Pulmonary artery endothelial cell (primary cell): Measurements from ENCODE around the gene SMIM17. TPM values are rescaled to one million over a fixed set of nuclear protein-coding genes. Genes with fewer than 3 reads are reported as not detected.

ENCODE experiments used
- DNase-seq: peaks from one replicate; pipeline ENCODE4 v3.0.0-alpha.2; 2011; ENCODE audit warnings: low read depth, low spot score
- total RNA-seq: library from RNA; depleted of rRNA; stranded (reverse); fragments of >200 nt; gene quantifications from 2 replicates; pipeline ENCODE4 v1.2.3, GENCODE V29; 2014

The SMIM17 gene
- 0.14 and 0.26 TPM in 2 replicates for total RNA-seq

DNA sequence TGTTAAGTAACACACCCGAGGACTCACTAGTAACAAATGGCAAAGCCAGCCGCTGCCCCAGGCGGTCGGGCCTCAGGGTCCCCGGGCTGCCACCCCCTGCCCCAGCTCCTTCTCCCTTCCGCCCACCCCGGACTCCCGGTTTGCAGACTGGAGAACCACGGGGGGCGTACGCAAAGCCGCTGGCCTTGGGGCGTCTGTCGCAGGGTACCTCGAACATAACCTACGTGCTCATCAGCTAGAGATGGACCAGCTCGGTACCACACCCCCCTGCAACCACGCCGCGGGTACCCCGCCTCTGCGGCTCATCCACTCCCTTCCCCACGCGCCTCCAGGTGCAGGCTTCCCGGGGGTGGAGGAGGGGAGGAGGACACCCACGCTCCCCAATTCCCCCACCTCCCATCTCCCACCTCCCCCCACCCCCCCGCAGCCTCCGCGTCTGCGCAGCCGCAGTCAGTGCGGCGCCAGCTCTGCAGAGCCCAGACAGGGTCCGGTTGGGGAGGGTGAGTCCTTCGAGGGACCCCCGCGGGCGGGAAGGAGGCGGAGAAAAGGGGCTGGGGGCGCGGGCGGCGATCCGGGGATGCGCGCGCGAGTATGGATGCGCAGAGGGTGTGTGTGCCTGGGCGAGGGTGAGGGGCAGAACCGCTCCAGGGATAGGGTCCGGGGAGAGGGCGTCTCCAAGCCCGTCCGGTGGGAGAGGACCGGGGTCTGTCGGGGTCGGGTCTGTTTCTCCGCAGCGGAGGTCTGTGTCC is at the start of gene SMIM17:
SMIM17 (plus strand) TSS at position 449 of the 749 bp plus-strand sequence. CDS start 2,509 bp downstream, outside the sequence.
- DNase-seq = no peak

DNA sequence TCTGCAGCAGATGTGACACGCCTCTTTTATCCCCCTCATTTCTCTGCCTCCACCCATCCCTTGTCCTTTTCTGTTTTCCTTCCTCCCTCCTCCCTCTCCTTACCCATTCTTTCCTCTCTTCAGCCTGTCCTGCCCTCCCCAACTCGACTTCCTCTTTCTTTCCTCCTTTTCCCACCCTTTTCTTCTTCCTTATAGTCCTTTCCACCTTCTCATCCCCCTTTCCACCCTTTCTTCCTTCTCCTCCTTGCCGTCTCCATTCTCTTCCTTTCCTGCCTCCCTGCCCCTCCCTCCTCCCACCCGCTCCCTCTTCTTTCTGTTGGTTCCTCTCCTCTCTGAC is 48.5 kb upstream of the SMIM17 start:
- no peak for DNase-seq

DNA sequence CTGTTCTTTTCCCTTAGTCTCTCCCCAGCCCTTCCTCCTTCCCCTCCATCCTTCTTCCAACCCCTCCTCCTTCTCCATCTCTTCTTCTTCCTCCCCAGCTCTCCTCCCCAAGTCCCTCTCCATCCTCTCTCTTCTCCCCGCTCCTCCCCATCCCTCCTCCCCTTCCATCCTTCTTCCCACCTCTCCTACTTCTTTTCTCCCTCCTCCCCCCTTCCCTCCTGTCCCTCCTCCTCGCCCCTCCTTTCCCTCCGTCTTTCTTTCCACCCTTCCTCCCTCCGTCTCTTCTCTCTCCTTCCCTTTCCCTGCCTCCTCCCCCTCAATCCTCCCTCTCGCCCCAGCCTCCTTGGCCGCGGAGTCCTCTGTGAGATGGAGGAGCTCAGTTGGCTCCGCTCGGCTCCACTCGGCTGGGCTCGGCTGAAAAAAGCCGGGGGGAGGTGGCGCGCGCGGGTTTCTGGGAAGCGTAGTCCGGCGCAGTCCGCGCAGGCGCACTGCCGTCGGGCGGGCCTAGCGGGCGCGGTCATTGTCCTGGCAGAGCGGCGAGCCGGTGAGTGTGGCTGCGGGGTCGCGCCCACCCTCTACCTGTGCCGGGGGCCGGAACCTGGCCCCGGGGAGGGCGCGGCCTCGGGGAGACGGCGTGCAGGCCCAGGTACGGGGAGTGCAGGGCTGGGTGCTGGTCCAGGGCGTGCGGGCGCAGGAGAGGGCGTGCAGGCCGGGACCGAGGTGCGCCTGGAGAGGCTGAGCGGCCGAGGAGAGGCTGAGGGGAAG is 48.0 kb upstream of the SMIM17 start, which contains the start of gene ZNF71:
ZNF71 (plus strand) TSS at position 520 of the 765 bp plus-strand sequence. CDS start 6,257 bp downstream, outside the sequence.
- peak; percentile 43 for DNase-seq

DNA sequence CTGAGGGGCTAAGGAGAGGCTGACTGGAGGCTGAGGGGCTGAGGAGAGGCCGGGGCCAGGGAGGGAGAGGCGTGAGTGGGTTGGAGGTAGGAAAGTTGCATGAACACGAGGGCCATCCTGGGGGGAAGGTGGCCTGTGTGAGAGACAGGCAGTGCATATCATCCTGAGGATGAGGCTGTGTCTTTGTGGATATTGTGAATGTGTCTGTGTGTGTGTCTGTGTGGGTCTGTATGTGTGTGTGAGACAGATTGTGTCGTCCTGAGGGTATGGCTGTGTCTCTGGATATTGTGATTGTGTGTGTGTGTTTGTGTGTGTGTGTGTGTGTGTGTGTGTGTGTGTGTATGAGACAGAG is 47.4 kb upstream of the SMIM17 start:
- no peak for DNase-seq

DNA sequence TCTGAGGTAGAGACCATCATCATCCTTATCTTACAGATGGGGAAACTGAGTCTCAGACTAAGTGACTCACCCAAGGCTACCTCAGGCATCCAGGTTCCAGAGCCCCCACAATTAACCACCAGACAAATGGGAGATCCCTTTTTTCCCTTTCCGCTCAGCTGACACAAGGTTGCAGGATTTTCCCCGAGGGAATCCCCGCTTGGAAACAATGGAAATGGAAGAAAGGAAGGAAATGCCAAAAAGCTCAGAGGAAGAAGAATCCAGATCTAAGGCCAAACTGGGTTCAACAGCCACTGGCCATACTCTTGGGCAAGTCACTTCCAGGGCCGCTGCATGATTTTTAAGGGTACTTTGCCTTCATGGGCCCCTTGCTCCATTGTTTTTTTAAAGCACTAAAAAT is 46.3 kb upstream of the SMIM17 start:
- DNase-seq = no peak

DNA sequence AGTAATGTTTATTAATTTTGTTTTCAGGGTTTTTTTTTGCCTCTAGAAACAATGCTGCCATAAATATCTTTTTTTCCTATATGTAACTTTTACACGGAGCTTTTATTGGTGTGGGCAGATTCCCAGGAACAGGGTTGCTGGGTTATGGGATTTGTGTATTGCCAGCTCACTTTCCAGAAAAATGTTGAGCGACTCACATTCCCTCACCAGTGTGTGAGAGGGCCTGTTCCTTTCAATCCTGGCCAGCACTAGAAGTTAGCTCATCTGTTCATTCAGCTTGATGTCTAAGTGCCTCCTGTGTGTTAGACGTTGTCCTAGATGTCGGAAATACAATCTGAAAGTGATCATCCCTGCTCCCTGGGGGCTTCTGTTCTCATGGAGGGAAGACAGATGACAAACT is 45.3 kb upstream of the SMIM17 start:
- DNase-seq = no peak

DNA sequence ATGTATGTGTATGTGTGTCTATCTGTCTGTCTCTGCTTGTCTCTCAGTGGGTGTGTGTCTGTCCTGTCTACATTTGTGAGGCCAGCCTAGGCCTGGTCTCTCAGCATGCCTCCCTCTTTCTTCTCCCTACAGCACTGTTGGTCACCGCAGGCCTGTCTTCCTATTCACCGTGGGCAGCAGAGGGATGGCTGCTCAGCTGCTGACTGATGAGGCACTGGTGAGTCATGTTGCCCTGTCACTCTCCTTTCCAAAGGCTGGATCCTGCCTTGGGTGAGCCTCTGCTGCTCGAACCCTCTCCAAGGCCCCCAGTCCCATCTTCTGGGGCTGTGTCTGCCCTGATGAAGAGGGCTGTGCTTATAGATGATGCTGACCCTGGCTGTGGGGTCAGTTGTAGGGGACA is 41.6 kb upstream of the SMIM17 start:
- no peak for DNase-seq

DNA sequence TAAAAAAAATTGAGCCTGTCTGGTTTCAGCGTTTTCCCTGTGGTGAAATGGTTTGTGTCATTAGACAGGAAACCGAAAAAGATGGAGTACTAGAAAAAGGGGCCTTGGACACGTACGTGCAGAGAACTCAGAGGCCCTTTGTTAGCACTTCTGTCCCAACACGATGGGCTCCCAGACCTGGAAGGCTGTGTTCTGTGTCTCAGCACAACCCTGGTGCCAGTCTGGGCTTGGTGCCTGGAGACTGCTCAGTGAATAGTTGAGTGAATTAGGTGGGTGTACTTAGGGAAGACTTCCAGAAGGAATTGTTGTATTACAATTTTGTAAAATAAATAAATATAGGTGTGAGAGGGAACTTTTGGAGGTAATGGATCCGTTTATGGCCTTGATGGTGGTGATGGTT is 39.1 kb upstream of the SMIM17 start:
- DNase-seq = no peak

DNA sequence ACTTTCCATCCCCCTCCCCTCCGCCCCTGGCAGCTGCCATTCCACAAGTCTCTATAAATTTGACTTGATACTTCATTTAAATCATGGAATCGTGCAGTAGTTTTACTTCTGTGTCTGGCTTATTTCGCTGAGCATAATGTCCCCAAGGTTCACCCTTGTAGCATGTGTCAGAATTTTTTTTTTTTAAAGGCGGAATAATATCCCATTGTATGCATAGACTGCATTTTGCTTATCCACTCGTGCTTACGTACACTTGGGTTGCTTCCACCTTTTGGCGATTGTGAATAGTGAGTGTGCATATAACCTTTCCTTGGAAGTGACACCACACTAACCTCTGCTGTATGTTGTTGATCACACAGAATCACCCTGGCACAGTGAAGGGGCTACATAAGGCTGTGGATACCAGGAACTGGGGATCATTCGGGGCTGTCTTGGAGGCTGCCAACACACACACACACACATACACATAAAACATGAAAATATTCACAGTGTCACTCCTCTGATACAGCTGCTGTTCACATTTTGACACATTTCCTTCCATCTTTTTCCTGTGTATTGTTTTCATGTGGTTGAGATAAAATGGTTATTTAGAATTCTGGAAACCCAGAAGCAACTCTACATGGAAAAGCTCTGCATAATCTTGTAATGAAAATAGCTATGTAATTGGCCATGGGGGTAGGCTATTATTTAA is 34.5 kb upstream of the SMIM17 start:
- DNase-seq = no peak

DNA sequence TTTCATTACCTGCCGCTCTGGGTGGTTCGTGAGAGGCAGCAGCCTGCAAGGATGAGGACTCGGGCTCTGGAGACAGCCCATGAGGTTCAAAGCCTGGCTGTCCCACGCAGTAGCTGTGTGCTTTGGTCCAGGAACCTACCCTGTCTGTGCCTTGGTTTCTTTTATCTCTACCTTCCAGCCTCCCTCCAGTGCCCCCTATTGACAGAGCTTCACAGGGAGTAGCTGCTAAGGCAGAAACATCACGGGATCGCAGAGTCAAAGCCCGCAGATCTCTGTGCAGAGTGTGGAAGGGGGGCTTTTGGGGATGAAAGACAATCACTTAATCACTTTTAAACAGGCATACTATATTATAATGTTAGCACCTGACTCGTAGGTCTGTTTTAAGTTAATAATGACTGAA is 31.7 kb upstream of the SMIM17 start:
- no peak for DNase-seq

DNA sequence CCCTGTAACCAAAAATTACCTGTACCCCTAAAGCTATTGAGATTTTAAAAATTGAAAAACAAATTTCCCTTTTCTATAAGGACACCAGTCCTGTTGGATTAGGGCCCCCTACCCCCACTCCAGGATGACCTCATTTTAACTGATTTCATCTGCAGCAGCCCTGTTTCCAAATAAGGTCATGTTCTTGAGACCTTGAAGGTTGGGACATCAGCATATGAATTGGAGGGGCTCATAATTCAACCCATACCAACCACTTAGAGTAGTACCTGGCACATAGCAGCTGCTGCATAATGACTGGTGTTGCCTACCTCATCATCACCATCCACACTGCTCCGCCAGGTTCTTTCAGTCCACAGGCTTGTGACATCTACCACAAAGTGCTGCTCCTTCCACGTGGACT is 30.2 kb upstream of the SMIM17 start:
- DNase-seq = no peak

DNA sequence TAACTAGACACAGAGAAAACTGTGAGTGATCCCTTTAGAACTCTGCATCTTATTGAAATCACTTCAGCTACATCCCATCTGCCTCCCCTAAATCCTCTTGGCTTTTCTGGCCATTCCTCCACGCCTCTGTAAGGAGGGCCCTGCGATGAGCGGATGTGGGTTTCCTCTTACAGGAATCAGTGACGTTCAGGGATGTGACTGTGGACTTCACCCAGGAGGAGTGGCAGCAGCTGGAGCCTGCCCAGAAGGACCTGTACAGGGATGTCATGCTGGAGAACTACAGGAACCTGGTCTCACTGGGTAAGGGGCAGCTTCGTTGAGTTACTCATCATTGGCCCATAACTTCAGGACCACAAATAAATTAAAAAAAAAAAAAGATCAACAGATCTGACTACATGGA is 29.3 kb upstream of the SMIM17 start:
- DNase-seq = no peak

DNA sequence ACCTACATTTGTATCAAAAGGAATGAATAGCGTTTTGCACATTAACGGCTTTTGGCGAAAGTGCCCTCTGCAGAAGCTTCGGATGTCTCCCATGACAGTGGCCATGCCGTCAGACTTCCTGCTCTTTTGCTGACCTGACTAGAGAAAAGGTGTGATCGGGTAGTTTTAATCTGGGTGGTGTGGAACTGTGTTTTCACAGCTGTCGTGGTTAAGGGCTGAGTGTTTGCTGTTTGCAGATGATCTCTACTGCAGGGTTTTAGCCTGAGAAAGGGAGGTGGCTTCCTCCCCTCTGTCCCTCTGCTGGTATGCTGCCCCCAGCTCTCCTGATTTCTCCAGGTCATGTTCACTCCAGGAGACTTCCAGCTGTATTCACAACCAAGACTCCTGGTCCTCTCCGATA is 25.4 kb upstream of the SMIM17 start:
- no peak for DNase-seq

DNA sequence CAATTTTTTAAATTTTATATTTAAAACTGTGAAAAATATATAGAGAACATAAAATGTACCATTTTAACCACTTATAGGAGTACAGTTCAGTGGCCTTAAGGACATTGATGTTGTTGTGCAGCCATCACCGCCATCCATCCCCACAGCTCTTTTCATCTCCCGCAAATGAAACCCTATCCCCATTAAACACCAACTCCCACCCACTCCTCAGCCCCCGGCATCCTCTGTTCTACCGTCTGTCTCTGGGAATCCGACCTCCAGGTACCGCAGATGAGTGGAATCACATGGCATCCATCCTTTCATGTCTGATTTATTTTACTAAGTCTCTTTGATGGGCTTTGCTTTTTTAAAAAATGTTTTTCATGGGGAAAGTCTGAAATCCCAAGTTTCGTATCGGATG is 23.8 kb upstream of the SMIM17 start:
- DNase-seq = no peak

DNA sequence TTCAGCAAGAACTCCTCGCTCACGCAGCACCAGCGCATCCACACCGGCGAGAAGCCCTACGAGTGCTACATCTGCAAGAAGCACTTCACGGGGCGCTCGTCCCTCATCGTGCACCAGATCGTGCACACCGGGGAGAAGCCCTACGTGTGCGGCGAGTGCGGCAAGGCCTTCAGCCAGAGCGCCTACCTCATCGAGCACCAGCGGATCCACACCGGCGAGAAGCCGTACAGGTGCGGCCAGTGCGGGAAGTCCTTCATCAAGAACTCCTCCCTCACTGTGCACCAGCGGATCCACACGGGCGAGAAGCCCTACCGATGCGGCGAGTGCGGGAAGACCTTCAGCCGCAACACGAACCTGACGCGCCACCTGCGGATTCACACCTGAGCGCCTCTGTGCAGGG is 20.6 kb upstream of the SMIM17 start:
- no peak for DNase-seq

DNA sequence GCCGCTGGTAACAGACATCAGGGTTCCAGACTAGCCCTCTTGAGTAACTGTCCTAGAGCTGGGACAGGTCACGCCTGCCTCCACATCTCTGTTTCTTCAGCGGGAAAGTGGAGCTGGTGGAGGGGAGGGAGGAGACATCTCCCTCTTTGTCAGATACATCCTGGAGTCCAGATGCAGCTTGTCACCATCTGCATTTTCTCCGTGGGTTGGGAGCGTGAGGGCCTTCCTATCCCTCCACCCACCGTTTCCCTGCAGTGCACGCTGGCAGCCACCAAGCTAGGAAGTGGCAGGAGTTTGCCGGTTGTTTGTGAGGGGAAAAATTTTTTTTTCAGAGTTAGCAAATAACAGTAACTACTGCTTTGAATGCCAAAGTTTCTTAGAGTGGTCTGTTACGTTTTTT is 20.0 kb upstream of the SMIM17 start:
- DNase-seq = no peak

DNA sequence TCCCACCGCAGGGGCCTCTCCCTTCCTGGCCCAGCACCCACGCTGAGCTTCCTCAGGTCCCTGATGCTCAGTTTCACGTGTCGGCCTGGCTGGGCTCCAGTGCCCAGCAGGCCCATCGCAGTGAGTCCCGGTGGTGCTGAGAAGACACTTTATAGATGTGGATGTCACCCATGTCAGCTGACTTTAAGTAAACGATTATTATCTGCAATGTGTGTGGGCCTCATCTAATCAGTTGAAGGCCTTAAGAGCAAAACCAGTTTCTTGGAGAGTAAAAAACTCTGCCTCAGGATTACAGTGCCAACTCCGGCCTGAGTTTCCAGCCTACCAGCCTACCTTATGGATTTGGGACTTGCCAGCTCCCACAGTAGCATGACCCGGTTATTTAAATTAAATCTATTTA is 17.3 kb upstream of the SMIM17 start:
- no peak for DNase-seq

DNA sequence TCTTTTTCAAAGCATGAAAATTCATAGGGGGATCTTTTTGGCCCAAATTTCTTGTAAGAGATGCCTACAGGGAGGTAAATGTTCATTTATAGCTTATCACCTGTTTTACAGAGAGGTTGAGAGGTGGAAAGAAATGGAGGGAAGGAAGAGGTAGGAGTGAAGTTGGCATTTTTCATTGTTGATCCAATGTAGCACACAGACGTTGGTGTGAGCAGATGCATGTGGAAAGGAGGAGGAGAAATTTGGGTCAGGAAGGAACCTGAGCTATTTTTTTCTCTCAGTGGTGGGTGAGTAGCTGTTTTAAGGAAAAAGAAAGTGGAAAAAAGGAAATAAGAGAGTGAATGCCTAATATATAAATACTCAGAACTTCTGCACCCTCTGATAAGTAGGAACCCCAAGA is 9.9 kb upstream of the SMIM17 start:
- no peak for DNase-seq

DNA sequence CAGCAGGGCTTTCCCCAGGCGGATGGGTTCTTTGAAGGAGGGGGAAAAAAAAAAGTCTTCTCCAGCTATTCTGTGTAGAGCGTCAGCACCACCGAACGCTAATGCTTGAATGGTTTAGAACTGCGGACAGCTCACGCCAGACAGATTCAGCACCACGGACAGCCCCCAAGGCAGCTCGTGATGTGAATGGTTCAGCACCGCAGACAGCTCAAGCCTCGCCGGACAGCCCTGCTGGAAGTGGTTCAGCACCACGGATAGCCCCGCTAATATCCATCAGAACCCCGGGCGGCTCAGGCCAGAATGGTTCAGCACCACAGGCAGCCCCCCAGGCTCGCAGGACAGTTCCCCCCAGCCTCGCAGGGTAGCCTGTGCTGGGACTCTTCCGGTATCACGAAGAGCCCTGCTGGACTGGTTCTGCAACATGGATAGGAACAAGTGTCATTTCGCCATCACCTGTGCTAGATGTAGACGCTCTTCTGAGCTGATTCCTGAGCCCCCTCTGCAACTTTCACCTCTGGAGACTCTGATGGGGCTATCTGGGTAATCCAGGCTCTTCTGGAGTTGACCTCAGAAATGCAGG is 4.9 kb upstream of the SMIM17 start:
- DNase-seq = peak; percentile 48

DNA sequence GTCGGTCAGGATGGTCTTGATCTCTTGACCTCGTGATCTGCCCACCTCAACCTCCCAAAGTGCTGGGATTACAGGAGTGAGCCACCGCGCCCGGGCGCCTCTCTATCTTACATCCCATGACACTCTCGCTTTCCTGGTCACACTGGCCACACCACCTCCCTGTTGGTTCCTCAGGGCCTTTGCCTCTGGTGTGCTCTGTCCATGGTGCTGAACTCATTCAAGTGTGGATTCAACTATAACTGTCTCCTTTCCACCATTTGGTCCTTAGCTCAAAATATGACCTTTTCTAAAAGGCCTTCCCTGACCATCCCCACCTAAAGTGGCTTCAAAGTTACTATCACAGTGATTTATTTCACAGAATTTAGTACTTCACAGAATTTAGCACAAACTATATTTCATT is 3.7 kb upstream of the SMIM17 start:
- no peak for DNase-seq

DNA sequence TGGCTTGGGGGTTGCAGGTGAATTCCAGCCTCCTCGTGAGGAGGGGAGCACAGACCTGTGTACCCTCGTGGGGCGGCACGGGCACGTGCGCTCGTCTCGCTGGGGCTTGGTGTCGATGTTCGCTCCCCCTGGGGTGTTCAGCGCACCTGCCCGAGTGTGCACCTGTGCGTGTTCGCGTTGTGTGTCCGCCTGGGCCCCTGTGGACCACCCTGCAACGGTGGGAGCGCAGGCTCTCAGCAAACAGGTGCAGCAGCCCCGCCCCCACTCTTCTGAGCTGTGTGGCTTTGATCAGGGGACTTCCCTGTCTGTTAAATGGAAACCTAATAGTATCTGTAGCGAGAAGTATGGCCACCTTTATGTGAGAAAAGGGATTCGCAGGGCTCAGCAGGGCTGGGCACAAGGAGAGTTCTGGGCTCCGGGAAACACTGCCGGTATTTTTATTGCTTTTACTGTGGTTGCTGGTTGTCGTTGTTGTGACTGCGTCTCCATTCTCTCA is 549 bp downstream of the SMIM17 start:
- no peak for DNase-seq

DNA sequence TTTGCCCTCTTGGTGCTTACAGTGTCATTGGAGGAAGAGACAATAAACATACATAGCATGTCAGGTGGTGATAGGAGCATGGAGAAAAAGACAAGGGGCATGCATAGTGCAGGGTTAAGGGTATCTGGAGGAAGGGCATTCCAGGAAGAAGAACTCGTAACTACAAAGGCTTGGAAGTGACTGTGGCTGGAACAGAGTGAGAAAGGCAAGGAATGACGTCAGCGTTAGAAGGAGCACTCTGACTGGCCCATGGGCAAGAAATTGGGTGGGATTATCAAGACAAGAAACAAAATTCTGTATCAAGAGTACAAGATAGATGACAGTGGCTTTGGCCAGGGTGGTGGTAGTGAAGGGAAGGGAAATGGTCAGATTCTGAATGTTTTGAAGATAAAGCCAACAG is 11.2 kb downstream of the SMIM17 start:
- no peak for DNase-seq
